ENCODE measurements around the gene NUCB2.
"Not testable (repeated sequence)": the region's sequence is repeated elsewhere in the genome, so short reads cannot be mapped to it uniquely, and the experiment has no call there.

NUCB2 gene

GRCh38 chr11:17276236-17277023 lies at the start of gene NUCB2:
Gene NUCB2 (plus strand): TSS chr11:17276739. CDS start chr11:17295324, 18,585 bp downstream.
- peak; percentile 98 for DNase-seq (ENCODE audit: low read depth)
- peak within 1 kb of the TSS; percentile 86 for H3K4me3 ChIP-seq (ENCODE audit: low read depth, low read length)
- TF ChIP-seq MYC (IDR thresholded peaks at IDR 0.05; ENCODE audit: low read depth, low read length) (peak; percentile 38), MAX (IDR thresholded peaks at IDR 0.05; ENCODE audit: low read depth, low read length) (peak; percentile 41), POLR2A (IDR thresholded peaks at IDR 0.05; ENCODE audit: extremely low read depth, insufficient read length) (peak; percentile 75)
- TF ChIP-seq, protein P1, sequence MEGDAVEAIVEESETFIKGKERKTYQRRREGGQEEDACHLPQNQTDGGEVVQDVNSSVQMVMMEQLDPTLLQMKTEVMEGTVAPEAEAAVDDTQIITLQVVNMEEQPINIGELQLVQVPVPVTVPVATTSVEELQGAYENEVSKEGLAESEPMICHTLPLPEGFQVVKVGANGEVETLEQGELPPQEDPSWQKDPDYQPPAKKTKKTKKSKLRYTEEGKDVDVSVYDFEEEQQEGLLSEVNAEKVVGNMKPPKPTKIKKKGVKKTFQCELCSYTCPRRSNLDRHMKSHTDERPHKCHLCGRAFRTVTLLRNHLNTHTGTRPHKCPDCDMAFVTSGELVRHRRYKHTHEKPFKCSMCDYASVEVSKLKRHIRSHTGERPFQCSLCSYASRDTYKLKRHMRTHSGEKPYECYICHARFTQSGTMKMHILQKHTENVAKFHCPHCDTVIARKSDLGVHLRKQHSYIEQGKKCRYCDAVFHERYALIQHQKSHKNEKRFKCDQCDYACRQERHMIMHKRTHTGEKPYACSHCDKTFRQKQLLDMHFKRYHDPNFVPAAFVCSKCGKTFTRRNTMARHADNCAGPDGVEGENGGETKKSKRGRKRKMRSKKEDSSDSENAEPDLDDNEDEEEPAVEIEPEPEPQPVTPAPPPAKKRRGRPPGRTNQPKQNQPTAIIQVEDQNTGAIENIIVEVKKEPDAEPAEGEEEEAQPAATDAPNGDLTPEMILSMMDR (IDR thresholded peaks at IDR 0.05; ENCODE audit: low read depth, low read length), result no peak

DNA sequence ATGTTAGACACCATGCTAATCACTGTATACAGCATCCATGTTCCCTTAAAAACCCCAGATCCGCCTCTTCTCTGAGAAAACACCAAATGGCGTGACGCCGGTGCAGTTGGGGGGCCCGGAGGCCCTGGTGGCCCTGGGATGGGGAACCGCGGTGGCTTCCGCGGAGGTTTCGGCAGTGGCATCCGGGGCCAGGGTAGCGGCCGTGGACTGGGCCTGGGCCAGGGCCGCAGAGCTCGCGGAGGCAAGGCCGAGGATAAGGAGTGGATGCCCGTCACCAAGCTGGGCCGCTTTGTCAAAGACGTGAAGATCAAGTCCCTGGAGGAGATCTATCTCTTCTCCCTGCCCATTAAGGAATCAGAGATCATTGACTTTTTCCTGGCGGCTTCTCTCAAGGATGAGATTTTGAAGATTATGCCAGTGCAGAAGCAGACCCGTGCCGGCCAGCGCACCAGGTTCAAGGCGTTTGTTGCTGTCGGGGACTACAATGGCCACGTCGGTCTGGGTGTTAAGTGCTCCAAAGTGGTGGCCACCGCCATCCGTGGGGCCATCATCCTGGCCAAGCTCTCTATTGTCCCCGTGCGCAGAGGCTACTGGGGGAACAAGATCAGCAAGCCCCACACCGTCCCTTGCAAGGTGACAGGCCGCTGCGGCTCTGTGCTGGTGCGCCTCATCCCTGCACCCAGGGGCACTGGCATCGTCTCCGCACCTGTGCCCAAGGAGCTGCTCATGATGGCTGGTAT lies 48.2 kb upstream of the NUCB2 start:
- not testable (repeated sequence) for DNase-seq (ENCODE audit: low read depth); H3K4me3 ChIP-seq (ENCODE audit: low read depth, low read length)

DNA sequence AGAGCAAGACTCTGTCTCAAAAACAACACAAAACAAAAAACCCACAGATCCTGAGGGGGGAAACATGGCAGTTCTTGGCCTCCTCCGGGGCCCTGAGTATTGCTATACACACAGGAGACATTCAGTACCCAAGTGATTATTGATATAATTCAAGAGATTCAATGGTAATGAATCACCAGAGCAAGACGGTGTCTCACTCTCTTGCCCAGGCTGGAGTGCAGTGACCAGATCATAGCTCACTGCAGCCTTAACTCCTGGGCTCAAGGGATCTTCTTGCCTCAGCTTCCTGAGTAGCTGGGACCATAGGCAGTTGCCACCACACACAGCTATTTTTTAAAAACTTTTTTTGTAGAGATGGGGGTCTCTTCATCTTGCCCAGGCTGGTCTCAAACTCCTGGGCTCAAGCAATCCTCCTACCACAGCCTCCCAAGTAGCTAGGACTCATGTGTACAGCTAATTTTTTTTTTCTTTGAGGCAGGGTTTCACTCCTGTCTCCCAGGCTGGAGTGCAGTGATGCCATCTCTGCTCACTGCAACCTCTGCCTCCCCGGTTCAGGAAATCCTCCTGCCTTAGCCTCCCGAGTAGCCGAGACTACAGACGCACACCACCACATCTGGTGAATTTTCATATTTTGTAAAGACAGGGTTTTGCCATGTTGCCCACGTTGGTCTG lies 46.9 kb upstream of the NUCB2 start:
- H3K4me3 ChIP-seq (ENCODE audit: low read depth, low read length), result no peak overlapping the region
- no peak for TF ChIP-seq MAX (IDR thresholded peaks at IDR 0.05; ENCODE audit: low read depth, low read length)
- TF ChIP-seq MYC (IDR thresholded peaks at IDR 0.05; ENCODE audit: low read depth, low read length), result no peak
- TF ChIP-seq, protein P1 (IDR thresholded peaks at IDR 0.05; ENCODE audit: low read depth, low read length), result no peak
- no peak for TF ChIP-seq POLR2A (IDR thresholded peaks at IDR 0.05; ENCODE audit: extremely low read depth, insufficient read length)
- no peak for DNase-seq (ENCODE audit: low read depth)

DNA sequence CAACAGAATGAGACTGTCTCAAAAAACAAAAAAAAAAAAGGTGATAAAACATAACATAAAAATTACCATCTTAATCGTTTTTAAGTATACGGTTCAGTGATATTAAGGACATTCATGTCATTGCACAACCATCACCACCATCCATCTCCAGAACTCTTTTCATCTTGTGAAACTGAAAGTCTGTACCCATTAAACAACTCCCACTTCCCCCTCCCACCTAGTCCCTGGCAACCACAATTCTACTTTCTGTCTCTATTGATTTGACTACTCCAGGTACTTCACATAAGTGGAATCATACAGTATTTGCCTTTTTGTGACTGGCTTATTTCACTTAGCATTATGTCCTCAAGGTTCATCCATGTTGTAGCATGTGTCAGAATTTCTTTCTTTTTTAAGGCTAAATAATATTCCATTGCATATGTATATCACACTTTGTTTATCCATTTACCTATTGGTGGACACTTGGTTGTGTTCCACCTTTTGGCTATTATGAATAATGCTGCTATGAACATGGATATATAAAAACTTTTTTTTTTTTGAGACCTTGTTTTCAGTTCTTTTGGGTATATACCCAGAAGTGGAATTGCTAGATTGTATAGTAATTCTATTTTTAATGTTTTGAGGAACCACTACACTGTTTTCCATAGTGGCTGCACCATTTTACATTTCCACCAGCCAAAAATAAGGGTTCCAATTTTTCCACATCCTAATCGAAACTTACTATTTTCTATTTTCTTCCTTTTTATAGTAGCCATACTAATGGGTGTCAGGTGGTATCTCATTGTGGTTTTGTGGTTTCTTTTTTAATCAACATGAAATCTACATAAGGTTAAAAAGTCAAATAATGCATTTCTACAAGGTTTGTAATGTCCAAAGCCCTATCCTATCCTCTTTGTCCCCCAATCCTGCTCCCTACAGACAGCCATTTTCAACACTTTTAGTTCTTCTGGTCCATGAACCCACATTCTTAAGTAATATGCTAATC lies 45.4 kb upstream of the NUCB2 start:
- TF ChIP-seq, protein P1 (IDR thresholded peaks at IDR 0.05; ENCODE audit: low read depth, low read length), result no peak
- TF ChIP-seq MAX (IDR thresholded peaks at IDR 0.05; ENCODE audit: low read depth, low read length) (no peak), POLR2A (IDR thresholded peaks at IDR 0.05; ENCODE audit: extremely low read depth, insufficient read length) (no peak), MYC (IDR thresholded peaks at IDR 0.05; ENCODE audit: low read depth, low read length) (no peak)
- DNase-seq (ENCODE audit: low read depth), result peak; percentile 78
- H3K4me3 ChIP-seq (ENCODE audit: low read depth, low read length), result no peak overlapping the region

DNA sequence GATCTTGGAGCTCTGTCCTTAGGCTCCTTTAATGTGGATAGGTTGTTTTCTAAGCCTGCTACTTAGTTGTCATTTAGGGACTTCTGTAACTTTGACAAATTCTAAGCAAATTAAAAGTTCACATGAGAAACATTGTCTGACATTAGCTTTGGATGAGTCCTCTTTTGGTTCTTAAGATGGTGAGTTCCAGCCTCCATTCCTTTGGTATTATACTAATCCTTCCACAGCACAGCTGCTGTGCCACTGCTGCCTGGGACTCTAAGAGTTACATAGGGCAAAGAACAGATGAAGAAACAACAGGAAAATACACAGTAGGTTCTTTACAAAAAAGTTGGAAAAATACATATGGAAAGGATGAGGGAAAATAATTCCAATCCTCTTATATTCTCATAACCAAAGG lies 43.4 kb upstream of the NUCB2 start:
- no peak for DNase-seq (ENCODE audit: low read depth)
- TF ChIP-seq, protein P1 (IDR thresholded peaks at IDR 0.05; ENCODE audit: low read depth, low read length), result no peak
- TF ChIP-seq MAX (IDR thresholded peaks at IDR 0.05; ENCODE audit: low read depth, low read length) (no peak), POLR2A (IDR thresholded peaks at IDR 0.05; ENCODE audit: extremely low read depth, insufficient read length) (no peak), MYC (IDR thresholded peaks at IDR 0.05; ENCODE audit: low read depth, low read length) (no peak)

More for the DNA sequence above, 43.4 kb upstream of the NUCB2 start:
- H3K4me3 ChIP-seq (ENCODE audit: low read depth, low read length), result no peak overlapping the region
